Measurements from ENCODE around the gene LMX1B.

LMX1B gene

GRCh38 chr9:126625329-126626126 lies 11.8 kb downstream of the LMX1B start:
- H3K27me3 ChIP-seq (ENCODE audit: low read depth): no peaks in the 10 kb centered on the region
- H3K4me1 ChIP-seq: peaks cover 5% of the 10 kb centered on the region
- no peak for DNase-seq (ENCODE audit: low spot score in 2 of 2)
- in situ Hi-C loops (cut with MboI; ENCODE audit: low sequenced_read_pairs): no loop called here
- H3K4me3 ChIP-seq: no peak overlapping the region
- H3K9me3 ChIP-seq: no peaks in the 10 kb centered on the region
- H3K36me3 ChIP-seq (replicated peaks): no peaks in the 10 kb centered on the region

DNA sequence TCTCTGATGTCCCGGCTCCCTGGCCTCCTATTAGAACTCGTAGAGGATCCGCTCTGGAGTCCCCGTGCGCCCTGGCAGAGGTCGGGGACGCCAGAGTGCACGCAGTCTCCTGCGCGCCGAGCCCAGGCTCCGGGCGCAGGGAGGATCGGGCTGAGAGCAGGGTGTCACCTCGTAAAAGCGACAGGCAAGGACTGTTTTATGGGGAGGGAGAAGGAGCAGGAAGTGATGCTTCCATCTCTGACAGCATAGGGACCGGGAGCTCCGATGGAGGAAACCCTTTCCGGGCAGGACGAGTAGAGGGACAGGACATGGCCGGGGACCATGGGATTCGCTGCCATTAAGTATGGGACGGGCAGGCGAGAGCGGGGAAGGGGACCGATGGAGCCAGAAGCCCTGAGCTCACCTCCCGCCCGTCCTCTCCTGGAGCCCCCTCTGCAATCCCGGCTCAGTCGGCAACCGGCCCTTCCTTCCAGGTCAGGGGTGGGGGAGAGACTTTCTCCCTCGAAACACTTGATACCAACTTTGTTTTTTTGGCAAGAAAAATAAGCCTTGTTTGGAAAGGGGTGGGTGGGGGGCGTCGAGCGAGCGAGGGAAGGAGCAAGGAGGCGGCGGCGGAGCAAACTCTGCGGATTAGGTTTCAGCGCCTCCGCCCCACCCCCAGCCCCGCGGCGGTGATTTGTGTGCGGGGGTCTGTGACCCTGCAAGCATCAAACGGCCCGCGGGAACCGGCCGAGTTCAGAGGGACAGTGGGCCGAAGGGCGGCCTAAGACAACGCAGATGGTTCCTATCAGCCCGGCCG lies 12.6 kb downstream of the LMX1B start:
- no peaks in the 10 kb centered on the region for H3K9me3 ChIP-seq
- no peak for DNase-seq (ENCODE audit: low spot score in 2 of 2)
- in situ Hi-C loops (cut with MboI; ENCODE audit: low sequenced_read_pairs): no loop called here
- H3K4me3 ChIP-seq: no peak overlapping the region
- H3K36me3 ChIP-seq (replicated peaks): no peaks in the 10 kb centered on the region
- peaks cover 5% of the 10 kb centered on the region for H3K4me1 ChIP-seq
- H3K27me3 ChIP-seq (ENCODE audit: low read depth): no peaks in the 10 kb centered on the region

DNA sequence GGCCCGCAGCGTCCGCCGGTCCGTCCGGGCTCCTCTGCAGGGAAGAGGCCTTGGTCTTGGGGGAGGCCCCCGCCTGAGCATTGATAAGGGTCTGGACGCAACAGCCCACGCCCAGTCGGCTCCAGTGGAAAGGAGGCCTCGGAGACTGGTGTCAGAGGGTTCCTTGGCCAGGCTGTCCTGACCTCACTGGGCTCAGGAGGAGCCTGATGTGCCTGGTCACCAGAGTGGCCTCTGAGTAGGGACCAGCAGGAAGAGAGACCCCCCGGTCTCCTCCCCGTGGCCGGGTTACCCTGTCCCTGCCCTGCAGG lies 13.2 kb downstream of the LMX1B start:
- Histone ChIP-seq H3K4me3 (no peak overlapping the region), H3K36me3 (replicated peaks) (no peaks in the 10 kb centered on the region), H3K4me1 (peaks cover 5% of the 10 kb centered on the region), H3K9me3 (no peaks in the 10 kb centered on the region), H3K27me3 (ENCODE audit: low read depth) (no peaks in the 10 kb centered on the region)
- DNase-seq (ENCODE audit: low spot score in 2 of 2): no peak
- in situ Hi-C loops (cut with MboI; ENCODE audit: low sequenced_read_pairs): no loop called here

DNA sequence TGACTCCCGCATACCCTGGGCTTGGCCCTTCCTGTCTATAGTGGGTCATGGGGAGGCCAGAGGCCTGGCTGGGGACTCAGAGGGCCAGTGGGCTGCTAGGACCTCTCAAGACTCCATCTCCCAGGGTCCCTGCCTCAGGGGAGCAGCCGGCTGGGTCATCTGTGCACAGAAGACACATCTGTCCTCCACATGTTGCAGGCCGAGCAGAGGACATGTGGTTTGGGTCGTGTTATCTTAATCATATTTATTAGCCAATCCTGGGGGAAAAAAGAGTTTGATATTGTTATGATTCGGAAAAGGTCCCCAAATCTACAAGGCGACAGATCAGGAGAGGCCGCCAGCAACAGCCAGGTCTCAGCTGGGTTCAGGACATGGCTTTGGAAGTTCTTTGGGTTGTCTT lies 14.4 kb downstream of the LMX1B start:
- in situ Hi-C loops (cut with MboI; ENCODE audit: low sequenced_read_pairs): no loop called here
- no peaks in the 10 kb centered on the region for H3K36me3 ChIP-seq (replicated peaks)
- peaks cover 5% of the 10 kb centered on the region for H3K4me1 ChIP-seq
- H3K9me3 ChIP-seq: no peaks in the 10 kb centered on the region
- no peak overlapping the region for H3K4me3 ChIP-seq
- no peak for DNase-seq (ENCODE audit: low spot score in 2 of 2)
- H3K27me3 ChIP-seq (ENCODE audit: low read depth): no peaks in the 10 kb centered on the region

GRCh38 chr9:126628969-126629674 lies 15.4 kb downstream of the LMX1B start:
- Histone ChIP-seq H3K4me1 (peaks cover 5% of the 10 kb centered on the region), H3K4me3 (no peak overlapping the region), H3K27me3 (ENCODE audit: low read depth) (no peaks in the 10 kb centered on the region), H3K36me3 (replicated peaks) (no peaks in the 10 kb centered on the region), H3K9me3 (no peaks in the 10 kb centered on the region)
- no peak for DNase-seq (ENCODE audit: low spot score in 2 of 2)
- in situ Hi-C loops (cut with MboI; ENCODE audit: low sequenced_read_pairs): no loop called here

DNA sequence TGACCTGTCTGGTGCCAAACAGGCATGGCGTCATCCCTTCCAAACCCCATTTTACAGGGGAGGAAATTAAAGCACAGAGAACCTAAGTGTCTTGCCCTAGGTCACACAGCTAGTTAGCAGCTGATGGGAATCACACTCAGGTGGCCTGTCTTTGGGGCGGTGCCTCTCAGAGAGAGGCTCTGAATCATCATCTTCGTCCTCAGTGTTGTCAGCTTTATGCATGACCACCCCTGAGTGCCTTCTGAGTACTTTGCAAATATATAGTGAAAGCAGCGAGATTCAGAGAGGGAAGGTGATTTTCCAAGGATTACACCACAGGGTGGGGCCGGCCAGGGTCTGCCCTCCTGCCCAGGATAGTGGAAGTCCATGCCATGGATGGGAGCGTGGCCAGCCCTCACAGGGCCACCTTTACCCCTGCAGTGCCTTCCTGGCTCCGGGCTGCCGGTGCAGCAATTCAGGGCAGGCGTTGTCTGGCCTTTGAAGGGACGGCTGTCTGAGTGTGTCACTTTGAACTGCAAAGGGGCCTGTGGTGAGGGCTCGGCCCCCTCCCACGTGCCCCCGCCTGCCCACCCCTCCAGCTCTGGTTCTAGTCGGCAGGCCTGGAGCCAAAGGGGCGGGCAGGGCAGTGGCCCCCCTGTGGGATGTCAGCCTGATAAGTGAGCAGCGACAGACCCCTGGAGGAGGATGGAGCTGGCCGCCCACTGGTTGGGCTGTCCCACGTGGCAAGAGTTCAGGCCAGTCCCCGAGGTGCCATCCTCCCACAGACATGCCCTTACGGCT lies 16.9 kb downstream of the LMX1B start:
- Histone ChIP-seq H3K4me1 (no peaks in the 10 kb centered on the region), H3K4me3 (no peak overlapping the region), H3K36me3 (replicated peaks) (no peaks in the 10 kb centered on the region), H3K9me3 (no peaks in the 10 kb centered on the region), H3K27me3 (ENCODE audit: low read depth) (no peaks in the 10 kb centered on the region)
- in situ Hi-C loops (cut with MboI; ENCODE audit: low sequenced_read_pairs): no loop called here
- no peak for DNase-seq (ENCODE audit: low spot score in 2 of 2)

- DNase-seq (ENCODE audit: low spot score in 2 of 2): no peak
- Histone ChIP-seq H3K9me3 (no peaks in the 10 kb centered on the region), H3K4me3 (no peak overlapping the region), H3K36me3 (replicated peaks) (no peaks in the 10 kb centered on the region), H3K27me3 (ENCODE audit: low read depth) (no peaks in the 10 kb centered on the region), H3K4me1 (no peaks in the 10 kb centered on the region)
- in situ Hi-C loops (cut with MboI; ENCODE audit: low sequenced_read_pairs): no loop called here
These were observed 17.5 kb downstream of the LMX1B start for GRCh38 chr9:126631254-126631653.

- in situ Hi-C loops (cut with MboI; ENCODE audit: low sequenced_read_pairs): no loop called here
- Histone ChIP-seq H3K27me3 (ENCODE audit: low read depth) (no peaks in the 10 kb centered on the region), H3K9me3 (no peaks in the 10 kb centered on the region), H3K36me3 (replicated peaks) (no peaks in the 10 kb centered on the region), H3K4me1 (peaks cover 6% of the 10 kb centered on the region), H3K4me3 (no peak overlapping the region)
- DNase-seq (ENCODE audit: low spot score in 2 of 2): no peak
These were observed 20.3 kb downstream of the LMX1B start for GRCh38 chr9:126633881-126634558.

DNA sequence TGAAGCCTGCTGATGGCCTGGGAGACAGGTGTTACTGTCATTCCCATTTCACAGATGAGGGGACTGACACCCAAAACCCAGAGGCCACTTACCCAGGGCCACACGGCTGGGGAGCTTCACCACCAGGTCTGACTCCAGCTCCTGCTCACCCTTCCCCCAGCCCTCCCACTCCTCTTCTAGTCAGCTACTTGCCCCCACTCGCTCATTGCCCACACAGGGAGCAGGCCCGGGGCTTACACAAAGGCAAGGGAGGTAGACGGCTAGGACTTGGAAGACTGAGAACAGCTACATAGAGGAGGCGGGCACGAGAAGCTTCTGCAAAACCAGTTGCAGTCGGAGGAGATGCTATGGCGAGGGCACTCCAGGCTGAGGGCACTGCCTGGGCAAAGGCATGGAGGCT lies 21.3 kb downstream of the LMX1B start:
- in situ Hi-C loops (cut with MboI; ENCODE audit: low sequenced_read_pairs): no loop called here
- H3K9me3 ChIP-seq: no peaks in the 10 kb centered on the region
- H3K36me3 ChIP-seq (replicated peaks): no peaks in the 10 kb centered on the region
- H3K4me3 ChIP-seq: no peak overlapping the region
- no peaks in the 10 kb centered on the region for H3K27me3 ChIP-seq (ENCODE audit: low read depth)
- no peak for DNase-seq (ENCODE audit: low spot score in 2 of 2)
- H3K4me1 ChIP-seq: peaks cover 8% of the 10 kb centered on the region

DNA sequence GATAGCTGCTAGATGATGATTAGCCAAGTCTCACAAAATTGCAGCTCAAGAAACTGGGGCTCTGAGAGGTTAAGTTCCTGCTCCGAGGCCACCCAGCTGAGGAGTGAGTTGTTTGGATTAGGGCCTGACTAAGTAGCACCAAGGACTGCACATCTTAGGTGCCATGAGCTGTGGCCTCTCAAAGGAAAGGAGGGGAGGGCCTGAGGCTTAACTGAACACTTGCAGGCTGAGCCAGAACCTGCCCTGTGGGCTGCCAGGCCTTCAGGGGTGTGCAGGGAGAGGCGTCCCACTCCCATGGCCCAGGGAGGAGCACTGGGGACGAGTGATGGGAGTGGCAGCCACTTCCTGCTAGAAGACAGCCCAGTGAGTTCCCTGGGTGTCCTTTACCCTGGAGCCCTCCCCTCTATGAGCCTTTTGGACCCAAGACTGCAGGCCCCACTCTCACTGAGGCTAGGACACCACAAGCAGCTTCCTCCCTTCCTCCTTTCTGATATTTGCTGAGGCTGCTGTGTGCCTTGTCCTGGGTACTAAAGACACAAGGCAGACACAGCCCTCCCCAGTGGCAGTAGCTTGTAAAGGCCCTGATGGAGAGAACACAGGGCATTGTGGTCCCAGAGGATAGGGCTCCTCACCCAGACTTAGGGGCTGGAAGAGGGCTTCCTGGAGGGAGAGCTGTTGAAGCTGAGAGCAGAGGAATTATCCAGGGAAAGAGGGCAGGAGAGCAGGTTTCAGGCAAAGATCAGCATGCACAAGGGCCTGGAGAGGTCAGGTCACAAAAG lies 22.1 kb downstream of the LMX1B start:
- no peak for DNase-seq (ENCODE audit: low spot score in 2 of 2)
- peaks cover 8% of the 10 kb centered on the region for H3K4me1 ChIP-seq
- in situ Hi-C loops (cut with MboI; ENCODE audit: low sequenced_read_pairs): no loop called here

DNA sequence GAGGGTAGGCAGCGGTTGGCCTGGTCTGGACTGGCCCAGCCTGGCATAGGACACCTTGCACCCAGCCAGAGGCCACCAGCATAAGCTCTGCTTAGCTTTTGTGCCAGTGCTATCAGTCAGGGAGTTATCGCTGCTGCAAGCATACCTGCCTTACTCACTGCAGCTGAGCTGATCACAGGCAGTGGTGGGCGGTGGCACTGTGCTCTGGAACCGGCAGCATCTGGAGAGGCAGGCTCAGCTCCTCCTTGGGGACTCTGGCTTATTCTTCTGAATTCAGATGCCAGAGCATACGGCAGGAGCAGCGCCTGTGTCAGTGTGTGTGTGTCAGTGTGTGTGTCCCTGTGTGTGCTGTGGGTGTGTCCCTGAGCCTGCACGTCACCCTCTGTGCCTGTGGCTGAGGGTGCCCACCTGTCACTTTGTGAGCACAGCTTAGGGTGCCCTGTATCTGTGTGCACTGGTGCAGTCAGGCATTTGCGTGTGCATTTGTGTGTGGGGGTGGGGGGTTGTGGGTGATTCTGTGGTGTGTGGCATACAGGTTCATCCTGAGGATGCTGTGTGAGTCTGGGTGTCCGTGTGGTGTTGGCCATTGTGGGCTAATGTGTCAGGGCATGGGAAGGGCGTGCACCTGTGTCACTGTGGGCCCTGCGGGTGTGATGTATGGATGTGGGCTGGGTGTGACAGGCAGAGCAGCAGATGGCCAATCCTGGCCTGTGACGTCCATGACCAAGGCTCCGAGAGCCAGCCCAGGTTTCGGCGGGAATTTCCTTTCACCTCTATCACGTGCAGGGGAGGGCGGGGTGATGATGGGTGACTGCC lies 23.5 kb downstream of the LMX1B start:
- Histone ChIP-seq H3K4me1 (peaks cover 8% of the 10 kb centered on the region), H3K36me3 (replicated peaks) (no peaks in the 10 kb centered on the region), H3K9me3 (no peaks in the 10 kb centered on the region), H3K4me3 (no peak overlapping the region), H3K27me3 (ENCODE audit: low read depth) (no peaks in the 10 kb centered on the region)
- DNase-seq (ENCODE audit: low spot score in 2 of 2): no peak
- in situ Hi-C loops (cut with MboI; ENCODE audit: low sequenced_read_pairs): no loop called here

More for the DNA sequence above, 22.1 kb downstream of the LMX1B start:
- H3K27me3 ChIP-seq (ENCODE audit: low read depth): no peaks in the 10 kb centered on the region
- H3K36me3 ChIP-seq (replicated peaks): no peaks in the 10 kb centered on the region
- H3K9me3 ChIP-seq: no peaks in the 10 kb centered on the region
- H3K4me3 ChIP-seq: no peak overlapping the region

DNA sequence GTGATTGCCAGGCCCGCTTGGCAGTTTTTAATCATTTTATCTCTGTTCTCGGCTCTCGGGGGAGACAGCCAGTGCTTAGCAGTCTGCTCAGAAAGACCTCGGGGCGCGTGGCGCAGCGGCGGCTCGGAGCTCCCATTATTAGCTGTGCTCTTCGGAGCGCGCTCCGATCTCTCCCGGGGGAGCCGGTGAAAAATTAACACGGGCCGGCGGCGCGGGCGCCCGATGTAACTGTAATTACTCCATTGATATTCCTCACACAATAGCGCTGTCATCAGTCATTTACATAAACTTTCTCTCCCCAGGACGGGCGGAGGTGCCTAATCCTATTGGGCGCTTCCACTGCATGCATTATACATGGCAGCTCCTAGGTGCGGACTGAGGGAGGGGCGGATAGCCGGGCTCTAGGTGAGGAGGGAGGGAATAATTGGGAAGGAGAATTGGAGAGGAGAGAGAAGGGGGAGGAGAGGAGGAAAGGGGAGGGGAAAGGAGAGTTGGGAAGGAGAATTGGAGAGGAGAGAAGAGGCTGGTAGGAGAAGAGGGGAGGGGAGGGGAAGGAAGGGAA lies 24.9 kb downstream of the LMX1B start:
- H3K36me3 ChIP-seq (replicated peaks): no peaks in the 10 kb centered on the region
- peak; percentile 87 to 92 for DNase-seq (ENCODE audit: low spot score in 2 of 2)
- H3K9me3 ChIP-seq: no peaks in the 10 kb centered on the region
- in situ Hi-C loops (cut with MboI; ENCODE audit: low sequenced_read_pairs): no loop called here
- H3K27me3 ChIP-seq (ENCODE audit: low read depth): no peaks in the 10 kb centered on the region
- peak overlapping the region; percentile 14; the same call in 1 of the 2 replicates for H3K4me3 ChIP-seq
- H3K4me1 ChIP-seq: peaks cover 8% of the 10 kb centered on the region

Measured in HAP-1 (cell line).